ENCODE results near the gene LARGE1. TPM values are rescaled to one million over a fixed set of nuclear protein-coding genes. Genes with fewer than 3 reads are reported as not detected.

LARGE1 gene
- total RNA-seq, 1 experiment from 2014 or later = 1.3 TPM

DNA sequence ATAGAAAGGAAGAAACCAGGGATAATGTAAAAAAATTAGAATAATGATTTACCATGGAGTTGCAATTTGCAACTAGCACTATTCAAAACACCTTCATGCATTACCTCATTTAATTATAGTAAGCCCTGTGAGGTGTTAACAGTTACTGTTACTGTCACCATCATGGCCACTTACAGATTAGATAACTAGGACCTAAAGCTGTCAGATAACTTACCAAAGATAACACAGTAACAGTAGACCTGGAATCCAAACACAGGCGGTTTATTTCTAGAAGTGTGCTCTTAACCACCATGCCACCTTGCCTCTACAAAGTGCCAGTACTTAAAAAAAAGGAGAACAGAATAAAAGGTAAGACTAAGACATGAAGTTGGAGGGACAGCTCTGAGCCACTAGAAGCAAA, 11.1 kb upstream of the LARGE1 start:
- H3K36me3 ChIP-seq (ENCODE audit: low read depth, low read length) = no peaks in the 10 kb centered on the region
- DNase-seq (no peak), ATAC-seq (no peak)
- no peaks in the 10 kb centered on the region for H3K9me3 ChIP-seq (ENCODE audit: low read length)
- H3K27ac ChIP-seq (ENCODE audit: low read length) = no peak overlapping the region
- no peaks in the 10 kb centered on the region for H3K4me1 ChIP-seq (ENCODE audit: insufficient read depth, low read length)
- CTCF ChIA-PET = no interaction called here
- H4K20me1 ChIP-seq (ENCODE audit: low read length) = no peaks in the 10 kb centered on the region
- no peak overlapping the region for H3K9ac ChIP-seq (ENCODE audit: low read length)
- POLR2A ChIA-PET (ENCODE audit: unreplicated experiment) = no interaction called here
- H3K79me2 ChIP-seq (ENCODE audit: low read length) = no peaks in the 10 kb centered on the region
- BruUV-seq (replicated peaks) = no TSS peak
- TF ChIP-seq EZH2 (IDR thresholded peaks at IDR 0.05; ENCODE audit: low read length, unreplicated experiment) (no peak), EZH2phosphoT487 (IDR thresholded peaks at IDR 0.05; ENCODE audit: borderline replicate concordance, low read length) (no peak)
- TF ChIP-seq, protein P1, sequence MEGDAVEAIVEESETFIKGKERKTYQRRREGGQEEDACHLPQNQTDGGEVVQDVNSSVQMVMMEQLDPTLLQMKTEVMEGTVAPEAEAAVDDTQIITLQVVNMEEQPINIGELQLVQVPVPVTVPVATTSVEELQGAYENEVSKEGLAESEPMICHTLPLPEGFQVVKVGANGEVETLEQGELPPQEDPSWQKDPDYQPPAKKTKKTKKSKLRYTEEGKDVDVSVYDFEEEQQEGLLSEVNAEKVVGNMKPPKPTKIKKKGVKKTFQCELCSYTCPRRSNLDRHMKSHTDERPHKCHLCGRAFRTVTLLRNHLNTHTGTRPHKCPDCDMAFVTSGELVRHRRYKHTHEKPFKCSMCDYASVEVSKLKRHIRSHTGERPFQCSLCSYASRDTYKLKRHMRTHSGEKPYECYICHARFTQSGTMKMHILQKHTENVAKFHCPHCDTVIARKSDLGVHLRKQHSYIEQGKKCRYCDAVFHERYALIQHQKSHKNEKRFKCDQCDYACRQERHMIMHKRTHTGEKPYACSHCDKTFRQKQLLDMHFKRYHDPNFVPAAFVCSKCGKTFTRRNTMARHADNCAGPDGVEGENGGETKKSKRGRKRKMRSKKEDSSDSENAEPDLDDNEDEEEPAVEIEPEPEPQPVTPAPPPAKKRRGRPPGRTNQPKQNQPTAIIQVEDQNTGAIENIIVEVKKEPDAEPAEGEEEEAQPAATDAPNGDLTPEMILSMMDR (conservative IDR thresholded peaks at IDR 0.05; ENCODE audit: low read depth, low read length) = no peak
- H3K9me2 ChIP-seq (replicated peaks; ENCODE audit: low read length) = no peaks in the 10 kb centered on the region
- no peak overlapping the region for H3K4me2 ChIP-seq (ENCODE audit: low read length)
- intact Hi-C loops (cut with micrococcal nuclease) = no loop called here
- H3K27me3 ChIP-seq (ENCODE audit: low read length) = no peaks in the 10 kb centered on the region
- H3K4me3 ChIP-seq (ENCODE audit: low read length) = no peak overlapping the region
- H2AFZ ChIP-seq (ENCODE audit: low read length) = no peak overlapping the region
- H3F3A ChIP-seq (ENCODE audit: low read length, unreplicated experiment) = no peaks in the 10 kb centered on the region

GRCh38 chr22:33927752-33928151, 7.5 kb upstream of the LARGE1 start:
- no peaks in the 10 kb centered on the region for H3K4me1 ChIP-seq (ENCODE audit: insufficient read depth, low read length)
- no peak overlapping the region for H3K27ac ChIP-seq (ENCODE audit: low read length)
- no peaks in the 10 kb centered on the region for H3K79me2 ChIP-seq (ENCODE audit: low read length)
- no peaks in the 10 kb centered on the region for H3K9me3 ChIP-seq (ENCODE audit: low read length)
- H3K9ac ChIP-seq (ENCODE audit: low read length) = no peak overlapping the region
- H3K4me3 ChIP-seq (ENCODE audit: low read length) = no peak overlapping the region
- H3F3A ChIP-seq (ENCODE audit: low read length, unreplicated experiment) = no peaks in the 10 kb centered on the region
- no peak overlapping the region for H2AFZ ChIP-seq (ENCODE audit: low read length)
- BruUV-seq (replicated peaks) = no TSS peak
- no peak overlapping the region for H3K4me2 ChIP-seq (ENCODE audit: low read length)
- ATAC-seq (no peak), DNase-seq (no peak)
- ChIA-PET POLR2A (ENCODE audit: unreplicated experiment) (no interaction called here), CTCF (no interaction called here)
- intact Hi-C loops (cut with micrococcal nuclease) = no loop called here
- H3K27me3 ChIP-seq (ENCODE audit: low read length) = peaks cover 19% of the 10 kb centered on the region
- H3K36me3 ChIP-seq (ENCODE audit: low read depth, low read length) = no peaks in the 10 kb centered on the region
- TF ChIP-seq EZH2 (IDR thresholded peaks at IDR 0.05; ENCODE audit: low read length, unreplicated experiment) = no peak
- no peak for TF ChIP-seq EZH2phosphoT487 (IDR thresholded peaks at IDR 0.05; ENCODE audit: borderline replicate concordance, low read length)
- TF ChIP-seq, protein P1 (conservative IDR thresholded peaks at IDR 0.05; ENCODE audit: low read depth, low read length) = no peak
- no peaks in the 10 kb centered on the region for H4K20me1 ChIP-seq (ENCODE audit: low read length)
- no peaks in the 10 kb centered on the region for H3K9me2 ChIP-seq (replicated peaks; ENCODE audit: low read length)

DNA sequence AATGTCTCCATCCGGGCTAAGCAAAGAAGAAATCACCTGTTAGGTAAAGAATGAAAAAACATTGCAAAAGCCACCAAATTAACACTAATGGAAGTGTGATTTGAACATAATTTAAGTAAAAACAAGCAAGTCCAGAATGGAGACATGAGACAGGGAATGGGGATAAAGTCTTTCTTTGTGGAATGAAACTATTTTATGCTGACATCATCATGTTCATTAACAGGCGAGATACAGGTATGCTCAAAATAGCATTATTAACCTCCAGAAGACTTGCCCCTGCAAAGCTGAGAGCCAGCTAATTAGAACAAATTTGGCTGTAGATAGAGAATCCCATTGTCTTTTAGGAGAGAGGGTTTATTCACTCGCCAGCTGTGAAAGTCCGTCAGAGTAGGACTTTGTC, 4.9 kb upstream of the LARGE1 start:
- TF ChIP-seq EZH2phosphoT487 (IDR thresholded peaks at IDR 0.05; ENCODE audit: borderline replicate concordance, low read length) (no peak), EZH2 (IDR thresholded peaks at IDR 0.05; ENCODE audit: low read length, unreplicated experiment) (no peak)
- TF ChIP-seq, protein P1 (conservative IDR thresholded peaks at IDR 0.05; ENCODE audit: low read depth, low read length) = no peak
- Histone ChIP-seq H3K27me3 (ENCODE audit: low read length) (peaks cover 33% of the 10 kb centered on the region), H2AFZ (ENCODE audit: low read length) (no peak overlapping the region), H3K27ac (ENCODE audit: low read length) (no peak overlapping the region), H3K4me1 (ENCODE audit: insufficient read depth, low read length) (no peaks in the 10 kb centered on the region), H3K9me2 (replicated peaks; ENCODE audit: low read length) (no peaks in the 10 kb centered on the region), H3K36me3 (ENCODE audit: low read depth, low read length) (no peaks in the 10 kb centered on the region), H3K9me3 (ENCODE audit: low read length) (no peaks in the 10 kb centered on the region), H4K20me1 (ENCODE audit: low read length) (no peaks in the 10 kb centered on the region), H3K79me2 (ENCODE audit: low read length) (no peaks in the 10 kb centered on the region), H3K4me3 (ENCODE audit: low read length) (no peak overlapping the region), H3K9ac (ENCODE audit: low read length) (no peak overlapping the region), H3F3A (ENCODE audit: low read length, unreplicated experiment) (no peaks in the 10 kb centered on the region), H3K4me2 (ENCODE audit: low read length) (no peak overlapping the region)
- BruUV-seq (replicated peaks) = no TSS peak
- DNase-seq (no peak), ATAC-seq (no peak)
- POLR2A ChIA-PET (ENCODE audit: unreplicated experiment) = no interaction called here
- CTCF ChIA-PET = no interaction called here
- intact Hi-C loops (cut with micrococcal nuclease) = no loop called here
